CD4-positive, alpha-beta memory T cell (primary cell): ENCODE results near the gene CHMP2A. TPM values are rescaled to one million over a fixed set of nuclear protein-coding genes. Genes with fewer than 3 reads are reported as not detected.
"Not testable (repeated sequence)": the region's sequence is repeated elsewhere in the genome, so short reads cannot be mapped to it uniquely, and the experiment has no call there.

ENCODE experiments used
- CTCF ChIA-PET: fragments of 350-600 bp; sonication (Branson Sonifier 250); formaldehyde crosslinking; loops from one replicate; lab custom pipeline; 2021; ENCODE audit warnings: inconsistent platforms; ENCODE audit not compliant: partially characterized antibody; lab: Charles Lee
- POLR2A ChIA-PET: fragments of 350-600 bp; sonication (Branson Sonifier 250); formaldehyde crosslinking; loops from one replicate; lab custom pipeline; 2021; ENCODE audit not compliant: partially characterized antibody; lab: Charles Lee
- DNase-seq, 5 donors: peaks; one replicate each; pipeline versions ENCODE4 v3.0.0 to v3.0.0-alpha.2; 2020 to 2022; ENCODE audit warnings: mixed read lengths in 1 of 5
- H3K27ac ChIP-seq: one replicate; pipeline ENCODE4 v1.7.0; 2013; ENCODE audit warnings: low read depth, low read length
- H3K27me3 ChIP-seq: 2 replicates; pipeline ENCODE4 v1.7.0; 2013; ENCODE audit warnings: mild to moderate bottlenecking, low read length, moderate library complexity; ENCODE audit not compliant: insufficient read depth
- H3K36me3 ChIP-seq: 2 replicates; pipeline ENCODE4 v1.7.0; 2013; ENCODE audit warnings: mild to moderate bottlenecking, low read length, moderate library complexity; ENCODE audit not compliant: insufficient read depth
- H3K4me1 ChIP-seq: 2 replicates; pipeline ENCODE4 v1.7.0; 2013; ENCODE audit warnings: mild to moderate bottlenecking, low read length, moderate library complexity; ENCODE audit not compliant: insufficient read depth
- H3K4me3 ChIP-seq, 2 donors: one replicate each; pipeline ENCODE4 v1.7.0; 2013; ENCODE audit warnings: low read length in 2 of 2, mild to moderate bottlenecking in 1 of 2
- H3K9me3 ChIP-seq, 2 donors: one replicate each; pipeline ENCODE4 v1.7.0; 2013; ENCODE audit warnings: low read length in 2 of 2, control low read depth in 1 of 2; ENCODE audit not compliant: control insufficient read depth in 1 of 2
- H3K27ac Mint-ChIP-seq, 7 donors: one replicate each; pipeline ENCODE4 v1.8.0; 2020 to 2021; ENCODE audit warnings: mixed read lengths in 7 of 7, mild to moderate bottlenecking in 6 of 7, inconsistent platforms in 3 of 7, moderate library complexity in 3 of 7
- H3K27me3 Mint-ChIP-seq, 2 donors: one replicate each; pipeline ENCODE4 v1.8.0; 2020 to 2021; ENCODE audit warnings: mixed read lengths in 2 of 2
- H3K36me3 Mint-ChIP-seq, 2 donors: one replicate each; pipeline ENCODE4 v1.8.0; 2020 to 2021; ENCODE audit warnings: mixed read lengths in 2 of 2, inconsistent platforms in 1 of 2, mild to moderate bottlenecking in 1 of 2
- H3K4me1 Mint-ChIP-seq, 4 donors: one replicate each; pipeline ENCODE4 v1.8.0; 2020 to 2021; ENCODE audit warnings: mixed read lengths in 4 of 4, mild to moderate bottlenecking in 1 of 4
- H3K4me3 Mint-ChIP-seq, 8 donors: one replicate each; pipeline ENCODE4 v1.8.0; 2020 to 2021; ENCODE audit warnings: mixed read lengths in 8 of 8, mild to moderate bottlenecking in 7 of 8, moderate library complexity in 6 of 8, inconsistent platforms in 3 of 8
- H3K9me3 Mint-ChIP-seq, 8 donors: one replicate each; pipeline ENCODE4 v1.8.0; 2020 to 2021; ENCODE audit warnings: mixed read lengths in 8 of 8, mild to moderate bottlenecking in 5 of 8, inconsistent platforms in 3 of 8, moderate library complexity in 1 of 8
- intact Hi-C: fragments of 100-400 bp; cut with micrococcal nuclease; formaldehyde crosslinking; loops from one replicate; pipeline ENCODE4 v1.15.1; 2023
- polyA plus RNA-seq, 2 donors: library from polyadenylated mRNA; unstranded; fragments of 300-500 nt; fragmentation: Illumina TruSeq; gene quantifications; one replicate each; pipeline ENCODE4 v1.2.3, GENCODE V29; 2021
- total RNA-seq, 2 experiments: library from RNA; stranded (reverse); gene quantifications; one replicate each; pipeline ENCODE4 v1.2.3, GENCODE V29; 2021

Gene CHMP2A
- total and polyA plus RNA-seq, 4 experiments from 2014 or later: 81.1 to 238 (median 144) TPM

DNA sequence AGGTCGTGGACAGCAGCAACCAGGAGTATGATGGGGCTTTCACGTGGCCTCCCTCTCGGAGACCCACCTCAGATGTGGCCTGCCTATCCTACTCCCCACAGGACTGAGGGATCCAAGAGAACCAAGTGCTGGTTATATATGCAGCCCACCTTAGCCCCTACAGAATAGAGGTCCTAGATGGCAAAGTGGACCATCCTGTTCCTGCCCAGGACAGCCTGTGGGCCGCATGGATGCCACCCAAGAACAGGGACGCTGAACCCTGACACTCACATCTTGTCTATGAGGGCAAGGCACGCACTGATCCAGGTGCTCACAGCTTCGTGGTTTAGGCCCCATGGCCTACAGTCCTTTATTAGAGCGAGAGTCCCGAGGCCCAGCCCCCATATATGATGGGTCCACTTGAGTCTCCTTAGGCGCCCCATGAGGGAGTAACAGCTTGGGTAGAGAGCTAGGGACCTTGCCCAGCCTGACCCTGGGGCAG is 41.7 kb downstream of the CHMP2A start:
- Mint-ChIP-seq H3K27ac (peak overlapping the region in 3 of 7 donors; percentile 4 to 84 (median 25)), H3K36me3 (peaks cover 6 to 8% of the 10 kb centered on the region in 2 donors), H3K4me3 (peak overlapping the region in 2 of 8 donors; percentile 55 to 84), H3K27me3 (no peaks in the 10 kb centered on the region), H3K4me1 (peaks cover 8 to 42% (median 23%) of the 10 kb centered on the region in 4 donors), H3K9me3 (no peaks in the 10 kb centered on the region)
- DNase-seq: no peak
- Histone ChIP-seq H3K4me3 (peak overlapping the region in 1 of 2 donors; percentile 32), H3K36me3 (peaks cover 13% of the 10 kb centered on the region), H3K27ac (peak overlapping the region; percentile 61), H3K4me1 (peaks cover 24% of the 10 kb centered on the region), H3K27me3 (no peaks in the 10 kb centered on the region), H3K9me3 (no peaks in the 10 kb centered on the region)
- ChIA-PET POLR2A (interaction anchor here (1.0 to 2.5 kb wide), 8 partner anchors 25 to 67 kb away, joined by 3 to 21 read pairs (median 6); partner anchors contain the start of genes CHMP2A, MZF1, TRIM28 and UBE2M), CTCF (interaction anchor here (0.9 to 13.8 kb wide), 6 partner anchors 10 to 67 kb away, joined by 3 to 260 read pairs (median 7); partner anchors contain the start of gene CHMP2A)
- intact Hi-C loops: no loop called here

DNA sequence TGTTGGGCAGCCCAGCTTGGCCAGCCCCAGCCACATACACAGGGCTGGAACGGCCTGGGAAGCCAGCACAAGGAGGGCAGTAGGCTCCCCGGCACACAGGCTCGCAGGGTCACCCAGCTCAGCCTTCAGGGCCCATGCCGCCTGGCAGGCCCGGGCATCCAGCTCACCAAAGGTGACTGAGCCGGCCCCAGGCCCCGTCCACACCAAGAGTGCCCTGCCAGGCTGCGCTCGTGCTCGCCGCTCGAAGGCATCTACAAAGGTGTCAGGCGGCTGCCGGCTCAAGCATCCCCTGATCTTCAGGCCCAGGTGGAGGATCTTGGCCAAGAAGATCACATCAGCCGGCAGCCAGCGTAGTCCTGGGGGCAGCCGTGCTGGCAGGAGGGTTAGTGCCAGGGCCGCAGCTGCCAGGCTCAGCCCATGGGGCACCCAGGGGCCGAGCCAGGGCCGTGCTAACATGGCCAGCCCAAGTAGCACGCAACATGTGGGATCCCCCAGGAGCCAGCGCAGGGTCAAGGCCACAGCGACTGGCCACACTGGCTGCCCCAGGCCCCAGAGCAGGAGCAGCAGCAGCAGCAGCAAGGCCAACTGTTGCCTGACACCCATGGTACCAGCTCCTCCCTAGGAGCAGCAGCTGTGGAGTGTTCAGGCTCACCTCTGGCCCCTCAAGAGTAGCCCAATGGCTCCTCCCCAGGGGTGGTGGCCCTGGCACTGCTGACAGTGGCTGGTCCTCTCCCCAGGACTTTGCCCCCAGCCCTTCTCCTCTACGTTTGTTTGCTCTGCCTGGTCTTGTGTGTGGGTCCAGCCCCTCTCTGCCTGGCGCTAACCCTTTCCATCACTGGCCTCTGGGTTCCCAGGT is 43.3 kb downstream of the CHMP2A start, which contains the start of gene SLC27A5:
SLC27A5 (minus strand) TSS at position 640 of the 856 bp plus-strand sequence; CDS start at position 603, 37 bp downstream.
- CTCF ChIA-PET: interaction anchor here (1.1 to 13.8 kb wide), 3 partner anchors 9 to 69 kb away, joined by 3 to 260 read pairs (median 3); no protein-coding TSS in a partner anchor
- Mint-ChIP-seq H3K4me1 (peaks cover 4 to 26% (median 16%) of the 10 kb centered on the region in 4 donors), H3K4me3 (no peak within 1 kb of the TSS), H3K27ac (peak within 1 kb of the TSS in 3 of 7 donors; percentile 29 to 85 (median 84)), H3K27me3 (no peaks in the 10 kb centered on the region), H3K36me3 (peaks cover 8 to 10% of the 10 kb centered on the region in 2 donors), H3K9me3 (peaks cover 0 to 12% (median 6%) of the 10 kb centered on the region in 8 donors)
- peaks cover 9% of the 10 kb centered on the region for H3K36me3 ChIP-seq
- DNase-seq: no peak
- H3K4me3 ChIP-seq: no peak within 1 kb of the TSS
- H3K27me3 ChIP-seq: no peaks in the 10 kb centered on the region
- POLR2A ChIA-PET: interaction anchor here (1.1 kb wide), 2 partner anchors 35 to 69 kb away, joined by 3 read pairs; no protein-coding TSS in a partner anchor
- no peaks in the 10 kb centered on the region for H3K9me3 ChIP-seq
- H3K27ac ChIP-seq: no peak within 1 kb of the TSS
- H3K4me1 ChIP-seq: peaks cover 15% of the 10 kb centered on the region
- intact Hi-C loops: no loop called here

DNA sequence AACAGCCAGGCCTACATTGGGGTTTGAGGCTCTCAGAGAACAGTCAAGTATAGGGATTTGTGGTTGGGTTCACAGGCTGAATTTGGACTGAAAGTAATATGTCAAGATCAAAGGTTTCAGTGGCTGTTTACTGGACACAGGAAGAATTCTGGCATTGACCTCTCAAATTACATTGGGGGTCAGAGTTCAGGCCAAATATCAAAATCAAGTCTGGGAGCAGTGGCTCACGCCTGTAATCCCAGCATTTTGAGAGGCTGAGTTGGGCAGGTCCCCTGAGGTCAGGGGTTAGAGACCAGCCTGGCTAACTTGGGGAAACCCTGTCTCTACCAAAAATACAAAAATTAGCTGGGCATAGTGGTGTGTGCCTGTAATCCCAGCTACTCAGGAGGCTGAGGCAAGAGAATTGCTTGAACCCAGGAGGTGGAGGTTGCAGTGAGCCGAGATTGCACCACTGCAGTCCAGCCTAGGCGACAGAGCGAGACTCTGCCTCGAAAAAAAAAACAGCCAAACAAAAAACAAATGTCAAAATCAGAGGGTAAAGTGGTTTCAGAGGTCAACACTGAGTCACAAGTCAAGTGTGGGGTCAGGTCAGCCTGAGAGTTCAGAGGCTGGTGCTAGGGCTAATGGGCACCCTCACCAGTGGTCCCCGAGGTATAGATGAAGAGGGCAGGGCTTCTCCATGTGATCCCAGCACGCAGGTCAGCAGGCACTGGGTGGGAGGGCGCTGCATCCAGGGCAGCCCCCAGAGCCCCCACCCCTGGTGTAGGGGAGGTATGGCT is 44.6 kb downstream of the CHMP2A start:
- Mint-ChIP-seq H3K27ac (peak overlapping the region in 1 of 7 donors; percentile 91), H3K4me3 (no peak overlapping the region)
- POLR2A ChIA-PET: interaction anchor here (1.1 to 1.5 kb wide), 2 partner anchors 9 to 71 kb away, joined by 3 to 4 read pairs; no protein-coding TSS in a partner anchor

DNA sequence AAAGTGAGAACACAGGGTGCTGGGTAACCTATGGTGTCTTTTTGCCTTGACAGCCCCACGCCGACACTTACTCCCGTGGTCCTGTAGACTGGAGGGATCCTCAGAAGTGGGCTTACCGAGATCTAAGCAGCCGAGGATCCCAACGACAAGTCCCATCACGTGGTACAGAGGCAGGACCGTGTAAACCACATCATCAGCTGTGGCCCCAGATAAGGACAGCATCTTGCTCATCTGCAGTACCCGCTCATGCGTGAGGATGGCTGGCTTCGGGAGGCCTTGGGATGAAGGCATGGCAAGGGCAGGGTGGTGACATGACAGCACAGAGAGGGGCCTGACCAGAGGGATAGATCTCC is 45.2 kb downstream of the CHMP2A start:
- CTCF ChIA-PET: interaction anchor here (1.6 kb wide), 1 partner anchor 10 kb away, joined by 3 read pairs; the partner anchor contains the start of gene ZBTB45
- H3K36me3 Mint-ChIP-seq: peaks cover 4% of the 10 kb centered on the region in 2 donors
- no peaks in the 10 kb centered on the region for H3K27me3 Mint-ChIP-seq
- no peaks in the 10 kb centered on the region for H3K27me3 ChIP-seq
- intact Hi-C loops: no loop called here
- peaks cover 4 to 17% (median 9%) of the 10 kb centered on the region in 4 donors for H3K4me1 Mint-ChIP-seq
- no peak overlapping the region for H3K27ac ChIP-seq
- H3K9me3 Mint-ChIP-seq: peaks cover 0 to 15% (median 8%) of the 10 kb centered on the region in 8 donors
- H3K36me3 ChIP-seq: no peaks in the 10 kb centered on the region
- H3K4me3 ChIP-seq: no peak overlapping the region
- no peaks in the 10 kb centered on the region for H3K9me3 ChIP-seq
- H3K4me3 Mint-ChIP-seq: no peak overlapping the region
- H3K4me1 ChIP-seq: peaks cover 13% of the 10 kb centered on the region
- no peak for DNase-seq
- POLR2A ChIA-PET: interaction anchor here (1.5 kb wide), 1 partner anchor 9 kb away, joined by 4 read pairs; no protein-coding TSS in a partner anchor
- no peak overlapping the region for H3K27ac Mint-ChIP-seq

More for the DNA sequence above, 44.6 kb downstream of the CHMP2A start:
- Histone ChIP-seq H3K36me3 (no peaks in the 10 kb centered on the region), H3K27me3 (no peaks in the 10 kb centered on the region), H3K27ac (no peak overlapping the region), H3K4me3 (no peak overlapping the region), H3K4me1 (peaks cover 15% of the 10 kb centered on the region), H3K9me3 (no peaks in the 10 kb centered on the region)
- H3K36me3 Mint-ChIP-seq: peaks cover 4% of the 10 kb centered on the region in 2 donors
- peaks cover 0 to 15% (median 8%) of the 10 kb centered on the region in 8 donors for H3K9me3 Mint-ChIP-seq
- H3K4me1 Mint-ChIP-seq: peaks cover 4 to 20% (median 11%) of the 10 kb centered on the region in 4 donors
- no peaks in the 10 kb centered on the region for H3K27me3 Mint-ChIP-seq
- CTCF ChIA-PET: interaction anchor here (1.6 kb wide), 1 partner anchor 9 kb away, joined by 3 read pairs; the partner anchor contains the start of gene ZBTB45
- no peak for DNase-seq
- intact Hi-C loops: no loop called here

DNA sequence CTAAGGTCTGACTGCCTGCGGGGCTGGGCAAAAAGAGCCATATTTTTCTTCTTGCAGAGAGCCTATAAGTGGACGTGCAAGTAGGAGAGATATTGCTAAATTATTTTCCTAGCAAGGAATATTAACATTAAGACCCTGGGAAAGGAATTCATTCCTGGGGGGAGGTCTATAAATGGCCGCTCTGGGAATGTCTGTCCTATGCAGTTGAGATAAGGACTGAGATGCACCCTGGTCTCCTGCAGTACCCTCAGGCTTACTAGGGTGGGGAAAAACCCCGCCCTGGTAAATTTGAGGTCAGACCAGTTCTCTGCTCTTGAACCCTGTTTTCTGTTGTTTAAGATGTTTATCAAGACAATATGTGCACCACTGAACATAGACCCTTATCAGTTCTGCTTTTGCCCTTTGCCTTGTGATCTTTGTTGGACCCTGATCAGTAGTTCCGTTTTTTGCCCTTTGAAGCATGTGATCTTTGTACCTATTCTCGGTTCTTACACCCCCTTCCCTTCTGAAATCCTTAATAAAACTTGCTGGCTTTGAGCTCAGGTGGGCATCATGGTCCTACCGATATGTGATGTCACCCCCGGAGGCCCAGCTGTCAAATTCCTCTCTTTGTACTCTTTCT is 47.2 kb downstream of the CHMP2A start:
- intact Hi-C loops, H3K4me1 ChIP-seq, H3K36me3 ChIP-seq, H3K4me3 Mint-ChIP-seq, DNase-seq, H3K4me3 ChIP-seq, H3K36me3 Mint-ChIP-seq, H3K27me3 Mint-ChIP-seq, H3K27ac ChIP-seq, H3K27me3 ChIP-seq, H3K4me1 Mint-ChIP-seq, POLR2A ChIA-PET, H3K9me3 ChIP-seq: not testable (repeated sequence)
- peaks cover 0 to 18% (median 9%) of the 10 kb centered on the region in 8 donors for H3K9me3 Mint-ChIP-seq
- H3K27ac Mint-ChIP-seq: peak overlapping the region in 1 of 7 donors; percentile 31
- CTCF ChIA-PET: interaction anchor here (0.7 kb wide), 1 partner anchor 89 kb away, joined by 3 read pairs; no protein-coding TSS in a partner anchor
